Spleen (tissue), 7 donors: Measurements from ENCODE around the gene APH1A.

Source experiments
- POLR2A ChIP-seq, 3 donors: fragments of 450-650 bp; IDR thresholded peaks; one replicate each; pipeline ENCODE4 v1.5.1; 2017; ENCODE audit warnings: antibody characterized with exemption in 3 of 3, mild to moderate bottlenecking in 1 of 3
- TF ChIP-seq, protein P1 (sequence below), 11 experiments: fragments of 200-600 bp in 7 of 11; fragments of 450-650 bp in 4 of 11; sonication (generic) in 4 of 11; IDR thresholded peaks in 8 of 11; conservative IDR thresholded peaks in 3 of 11; 1 replicate in 7 of 11; 2 replicates in 4 of 11; pipeline versions ENCODE4 v1.4.0 to v1.8.0; 2016 to 2021; ENCODE audit warnings: antibody characterized with exemption in 11 of 11, inconsistent platforms in 4 of 11, mild to moderate bottlenecking in 1 of 11
- donor health status: DM: no; HTN: no; CAD: no; lungs with moderate emphysema.
- donor health status: DM: no; HTN: no; CAD: no.
- donor health status: DM: no; HTN: no; CAD: no.

DNA sequence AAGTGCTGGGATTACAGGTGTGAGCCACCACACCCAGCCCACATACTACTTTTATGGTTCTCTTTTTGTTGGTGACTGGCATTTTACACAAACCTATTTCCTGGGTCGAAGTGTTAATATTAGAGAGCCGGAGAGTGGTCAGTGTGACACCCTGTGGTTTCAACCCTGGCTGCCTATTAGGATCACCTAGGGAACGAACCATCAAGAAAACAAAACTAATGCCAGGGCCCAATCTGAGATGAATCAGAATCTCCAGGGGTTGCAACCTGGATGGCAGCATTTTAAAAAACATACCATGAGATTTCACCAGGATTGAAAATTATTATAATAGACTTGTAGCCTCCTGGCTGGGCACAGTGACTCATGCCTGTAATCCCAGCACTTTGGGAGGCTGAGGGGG is 30.9 kb upstream of the APH1A start:
- TF ChIP-seq, protein P1, sequence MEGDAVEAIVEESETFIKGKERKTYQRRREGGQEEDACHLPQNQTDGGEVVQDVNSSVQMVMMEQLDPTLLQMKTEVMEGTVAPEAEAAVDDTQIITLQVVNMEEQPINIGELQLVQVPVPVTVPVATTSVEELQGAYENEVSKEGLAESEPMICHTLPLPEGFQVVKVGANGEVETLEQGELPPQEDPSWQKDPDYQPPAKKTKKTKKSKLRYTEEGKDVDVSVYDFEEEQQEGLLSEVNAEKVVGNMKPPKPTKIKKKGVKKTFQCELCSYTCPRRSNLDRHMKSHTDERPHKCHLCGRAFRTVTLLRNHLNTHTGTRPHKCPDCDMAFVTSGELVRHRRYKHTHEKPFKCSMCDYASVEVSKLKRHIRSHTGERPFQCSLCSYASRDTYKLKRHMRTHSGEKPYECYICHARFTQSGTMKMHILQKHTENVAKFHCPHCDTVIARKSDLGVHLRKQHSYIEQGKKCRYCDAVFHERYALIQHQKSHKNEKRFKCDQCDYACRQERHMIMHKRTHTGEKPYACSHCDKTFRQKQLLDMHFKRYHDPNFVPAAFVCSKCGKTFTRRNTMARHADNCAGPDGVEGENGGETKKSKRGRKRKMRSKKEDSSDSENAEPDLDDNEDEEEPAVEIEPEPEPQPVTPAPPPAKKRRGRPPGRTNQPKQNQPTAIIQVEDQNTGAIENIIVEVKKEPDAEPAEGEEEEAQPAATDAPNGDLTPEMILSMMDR (IDR thresholded peaks at IDR 0.05 in 8 of 11, conservative IDR thresholded peaks at IDR 0.05 in 3 of 11): no peak
- no peak for TF ChIP-seq POLR2A (IDR thresholded peaks at IDR 0.05)
